ENCODE measurements around the gene ADAP1.
"Not testable (repeated sequence)": the region's sequence is repeated elsewhere in the genome, so short reads cannot be mapped to it uniquely, and the experiment has no call there.

DNA sequence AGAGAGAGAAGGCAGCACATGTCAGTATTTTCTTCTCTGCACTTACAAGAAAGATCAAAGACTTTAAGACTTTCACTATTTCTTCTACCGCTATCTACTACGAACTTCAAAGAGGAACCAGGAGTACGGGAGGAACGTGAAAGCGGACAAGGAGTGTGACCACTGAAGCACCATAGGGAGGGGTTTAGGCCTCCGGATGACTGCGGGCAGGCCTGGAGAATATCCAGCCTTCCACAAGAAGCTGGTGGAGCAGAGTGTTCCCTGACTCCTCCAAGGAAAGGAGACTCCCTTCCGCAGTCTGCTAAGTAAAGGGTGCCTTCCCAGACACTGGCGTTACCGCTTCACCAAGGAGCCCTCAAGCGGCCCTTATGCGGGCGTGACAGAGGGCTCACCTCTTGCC lies 6.5 kb upstream of the ADAP1 start:
- not testable (repeated sequence) for TF ChIP-seq POLR2A, CTCF, EP300 (IDR thresholded peaks at IDR 0.05)
